Right ventricle myocardium superior (tissue), 1 donor: ENCODE measurements around the gene ARHGAP1. TPM values are rescaled to one million over a fixed set of nuclear protein-coding genes. Genes with fewer than 3 reads are reported as not detected.
"Not testable (repeated sequence)": the region's sequence is repeated elsewhere in the genome, so short reads cannot be mapped to it uniquely, and the experiment has no call there.

Experiments used
- ATAC-seq: fragments of 200-7000 bp; cut with Tn5 transposase; one replicate; pipeline ENCODE4 v1.9.1; 2020; ENCODE audit warnings: mild to moderate bottlenecking; ENCODE audit not compliant: poor library complexity
- DNase-seq: peaks from one replicate; pipeline ENCODE4 v3.0.0-alpha.2; 2020
- intact Hi-C: fragments of 100-400 bp; cut with DNase I; formaldehyde crosslinking; loops from one replicate; pipeline ENCODE4 v1.11.2; 2022
- total RNA-seq: library from RNA; stranded (reverse); fragmentation: NEBNext Ultra II Directional; extraction: Animal tissue kit (Norgen Biotek cat#: 25700); gene quantifications from one replicate; pipeline ENCODE4 v1.2.1, GENCODE V29; 2021
- donor health status: DM: no; HTN: yes; CAD: no; lungs with severe emphysema.

The ARHGAP1 gene
- total RNA-seq, 1 donor from 2014 or later: 60.9 TPM

DNA sequence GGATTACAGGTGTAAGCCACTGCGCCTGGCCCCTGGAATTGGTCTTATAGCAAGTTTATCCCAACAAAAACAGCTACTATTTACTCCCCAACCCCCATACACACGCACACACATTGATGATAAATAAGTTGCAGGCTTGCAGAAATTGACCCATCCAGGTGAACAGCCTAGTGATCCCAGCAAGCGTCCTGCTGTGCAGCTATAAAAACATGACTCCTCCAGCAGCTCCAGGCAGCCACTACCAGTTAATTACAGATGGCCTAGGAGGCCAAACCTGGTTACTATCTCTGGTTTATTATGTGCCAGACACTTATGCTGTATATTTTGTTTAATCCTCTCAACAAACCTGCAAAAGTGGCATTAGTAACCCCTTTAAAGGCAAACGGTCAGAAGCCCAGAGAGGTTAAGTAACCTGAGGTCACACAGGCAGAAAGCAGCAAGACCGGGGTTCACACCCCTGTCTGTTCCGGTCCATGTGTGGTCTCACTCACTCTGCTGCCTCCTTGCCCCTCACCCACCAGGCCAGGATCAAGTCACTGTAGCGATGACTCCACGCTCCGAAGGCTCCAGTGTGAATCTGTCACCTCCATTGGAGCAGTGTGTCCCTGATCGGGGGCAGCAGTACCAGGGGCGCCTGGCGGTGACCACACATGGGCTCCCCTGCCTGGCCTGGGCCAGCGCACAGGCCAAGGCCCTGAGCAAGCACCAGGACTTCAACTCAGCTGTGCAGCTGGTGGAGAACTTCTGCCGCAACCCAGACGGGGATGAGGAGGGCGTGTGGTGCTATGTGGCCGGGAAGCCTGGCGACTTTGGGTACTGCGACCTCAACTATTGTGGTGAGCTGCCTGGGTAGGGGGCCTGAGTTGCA, 25.2 kb upstream of the ARHGAP1 start:
- ATAC-seq (no peak), DNase-seq (no peak)
- intact Hi-C loops: no loop called here

DNA sequence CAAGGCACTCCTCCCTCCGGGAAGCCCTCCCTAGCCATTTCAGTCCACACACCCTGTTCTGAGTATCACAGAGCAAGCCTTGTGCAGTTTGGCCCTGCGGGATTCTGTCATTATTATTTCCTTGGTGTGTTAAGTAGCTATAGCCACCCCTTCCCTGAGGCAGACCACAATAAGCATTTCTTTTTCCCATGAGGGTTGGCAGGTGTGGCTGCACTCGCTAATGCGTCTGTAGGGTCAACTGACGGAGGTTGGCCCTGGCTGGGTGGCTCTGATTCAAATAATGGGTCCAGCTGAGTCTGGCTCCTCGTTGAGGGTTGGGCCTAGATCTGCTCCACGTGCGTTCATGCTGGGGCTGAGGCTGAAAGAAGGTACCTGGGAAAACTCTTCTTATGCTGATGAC, 23.7 kb upstream of the ARHGAP1 start:
- intact Hi-C loops: no loop called here
- DNase-seq (no peak), ATAC-seq (no peak)

DNA sequence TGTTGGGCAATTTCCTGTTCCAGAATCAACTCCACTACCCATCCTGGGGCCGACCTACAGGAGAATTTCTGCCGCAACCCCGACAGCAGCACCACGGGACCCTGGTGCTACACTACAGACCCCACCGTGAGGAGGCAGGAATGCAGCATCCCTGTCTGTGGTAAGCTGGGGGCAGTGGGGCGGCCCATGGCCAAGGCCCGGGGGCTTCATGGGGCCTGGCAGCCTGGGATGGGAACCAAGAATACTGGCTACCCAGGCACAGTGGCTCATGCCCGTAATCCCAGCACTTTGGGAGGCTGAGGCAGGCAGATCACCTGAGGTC, 22.9 kb upstream of the ARHGAP1 start:
- ATAC-seq (no peak), DNase-seq (no peak)
- intact Hi-C loops: no loop called here

DNA sequence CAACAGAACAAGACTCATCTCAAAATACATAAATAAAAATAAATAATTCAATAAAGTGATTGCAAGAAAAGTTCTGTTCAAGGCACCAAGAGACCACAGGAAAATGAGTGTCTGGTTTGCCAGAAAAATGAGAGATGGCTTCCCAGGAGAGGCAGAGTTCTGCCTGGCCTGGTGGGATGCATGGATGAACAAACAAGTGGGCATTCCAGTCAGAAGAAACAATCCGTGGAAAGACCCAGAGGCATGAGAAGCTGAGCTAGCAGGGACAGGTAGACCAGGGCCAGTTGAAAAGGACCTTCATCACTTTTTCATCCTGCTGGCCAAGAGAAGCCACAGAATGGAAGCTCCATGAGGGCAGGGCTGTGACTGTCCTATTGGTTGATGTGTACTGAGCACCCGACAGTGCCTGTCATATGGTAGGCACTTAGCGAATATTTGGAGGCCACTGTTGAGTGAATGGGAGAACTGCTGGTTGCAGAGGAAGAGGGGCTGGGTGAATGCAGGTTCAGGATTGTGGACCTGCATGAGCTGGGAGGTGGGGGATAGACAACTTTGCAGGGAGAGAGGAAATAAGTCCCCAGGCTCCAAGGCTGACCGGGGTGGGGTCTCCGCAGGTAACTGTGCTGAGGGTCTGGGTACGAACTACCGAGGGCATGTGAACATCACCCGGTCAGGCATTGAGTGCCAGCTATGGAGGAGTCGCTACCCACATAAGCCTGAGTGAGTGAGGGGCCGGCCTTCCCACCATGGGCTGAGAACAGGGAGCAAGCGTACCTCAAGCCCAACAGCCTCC, 22.3 kb upstream of the ARHGAP1 start:
- intact Hi-C loops: no loop called here
- ATAC-seq: no peak
- no peak for DNase-seq

DNA sequence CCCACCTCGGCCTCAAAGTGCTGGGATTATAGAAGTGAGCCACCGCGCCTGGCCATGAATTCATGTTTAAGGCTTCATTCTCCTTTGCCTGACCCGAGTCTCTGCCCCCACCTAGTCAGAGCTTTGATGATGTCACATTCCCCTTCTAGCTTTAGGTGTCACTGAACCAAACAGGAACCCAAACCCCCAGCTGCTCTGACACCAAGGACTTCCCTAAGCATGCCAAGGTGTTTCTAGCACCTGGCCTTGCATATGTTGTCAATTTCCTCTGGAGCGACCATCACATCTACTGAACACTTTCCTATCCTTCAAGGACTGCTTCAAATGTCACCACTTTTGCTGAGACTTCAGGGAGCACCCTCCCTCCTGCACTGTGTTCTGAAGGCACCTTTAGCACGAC, 20.9 kb upstream of the ARHGAP1 start:
- intact Hi-C loops: no loop called here
- no peak for ATAC-seq

DNA sequence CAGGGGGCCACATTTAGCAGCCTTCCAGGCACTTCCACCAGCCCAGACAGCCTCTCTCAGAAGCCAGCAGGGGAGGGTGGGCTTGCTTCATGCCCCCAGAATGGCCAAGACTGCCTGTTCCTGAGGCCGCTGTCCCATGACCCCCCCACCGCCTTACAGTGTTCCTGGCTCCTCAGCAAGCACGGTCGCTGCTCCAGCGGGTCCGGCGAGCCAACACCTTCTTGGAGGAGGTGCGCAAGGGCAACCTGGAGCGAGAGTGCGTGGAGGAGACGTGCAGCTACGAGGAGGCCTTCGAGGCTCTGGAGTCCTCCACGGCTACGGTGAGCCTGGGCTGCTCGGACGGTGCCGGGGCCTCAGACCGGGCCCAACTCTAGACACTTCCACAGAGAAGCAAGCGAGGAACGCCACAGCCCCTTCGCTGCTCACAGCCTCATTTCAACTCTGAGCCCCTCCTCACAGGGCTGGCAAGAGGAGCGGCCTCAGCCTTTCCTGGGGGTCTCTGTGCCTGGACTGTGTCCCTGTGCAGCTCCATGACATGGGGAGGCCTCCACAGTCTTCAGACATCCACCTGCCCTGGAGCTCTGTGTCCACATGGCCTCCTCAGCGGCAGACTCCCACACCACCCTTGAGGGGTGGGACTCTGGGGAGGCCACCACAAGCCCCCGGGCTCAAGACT, 19.3 kb upstream of the ARHGAP1 start:
- ATAC-seq (no peak), DNase-seq (no peak)
- intact Hi-C loops: no loop called here

More for the DNA sequence above, 20.9 kb upstream of the ARHGAP1 start:
- no peak for DNase-seq

DNA sequence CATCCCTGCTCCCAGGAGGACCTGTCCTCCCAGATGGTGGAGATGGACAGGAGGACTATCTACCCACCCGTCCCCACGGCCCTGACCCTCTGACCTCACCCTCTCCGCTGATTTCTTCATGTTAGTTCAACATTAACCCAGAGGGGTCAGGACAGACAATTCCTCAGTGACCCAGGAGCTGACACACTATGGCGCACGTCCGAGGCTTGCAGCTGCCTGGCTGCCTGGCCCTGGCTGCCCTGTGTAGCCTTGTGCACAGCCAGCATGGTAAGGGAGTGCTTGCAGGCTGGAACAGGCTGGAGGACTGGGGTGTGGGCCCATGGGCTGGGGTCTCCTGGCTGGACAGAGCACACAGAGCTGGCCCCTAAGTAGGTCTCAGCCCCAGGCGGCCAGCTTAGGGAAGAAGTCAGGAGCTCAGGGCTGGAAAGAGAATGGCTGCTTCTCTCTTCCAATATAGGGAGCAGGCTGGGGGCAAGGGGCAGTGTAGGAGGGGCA, 18.7 kb upstream of the ARHGAP1 start, which contains the start of gene F2:
Gene F2 (plus strand): TSS at position 166 of the 495 bp plus-strand sequence. CDS start 23 bp downstream, at position 189.
- DNase-seq (no peak), ATAC-seq (peak; percentile 27)
- intact Hi-C loops: no loop called here

DNA sequence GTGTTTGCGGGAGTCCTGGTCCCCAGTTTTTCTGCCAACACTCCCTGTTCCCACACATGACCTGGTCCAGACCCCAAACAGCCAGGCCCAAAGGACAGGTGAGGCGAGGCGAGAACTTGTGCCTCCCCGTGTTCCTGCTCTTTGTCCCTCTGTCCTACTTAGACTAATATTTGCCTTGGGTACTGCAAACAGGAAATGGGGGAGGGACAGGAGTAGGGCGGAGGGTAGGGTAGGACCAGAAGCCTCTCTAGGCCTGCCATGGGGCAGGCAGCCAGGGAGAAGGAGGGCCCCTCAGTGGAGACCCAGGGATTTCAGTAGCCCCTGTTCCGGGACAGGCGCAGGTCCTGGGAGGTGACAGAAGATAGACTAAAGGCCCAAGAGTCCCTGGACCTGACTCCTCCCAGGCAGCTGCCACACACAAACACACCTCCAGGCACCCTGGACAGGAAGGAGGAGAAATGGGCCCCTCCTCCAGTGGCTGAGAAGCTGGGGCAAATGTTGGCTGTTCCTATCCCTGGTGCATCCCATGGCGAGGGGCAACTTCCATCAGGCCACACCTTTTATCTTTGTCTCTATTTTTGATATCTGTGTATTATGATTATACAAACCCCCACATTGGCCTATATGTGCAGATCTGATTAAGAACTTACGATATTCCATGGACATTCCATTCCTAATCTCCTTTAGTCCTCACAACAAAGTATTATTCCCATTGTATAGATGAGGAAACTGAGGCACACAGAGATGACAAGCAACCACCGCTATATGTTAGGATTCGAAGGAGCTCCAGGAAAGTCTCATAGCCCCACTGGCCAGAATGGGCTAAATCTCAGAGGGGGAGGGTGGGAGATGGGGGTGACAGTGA, 18.0 kb upstream of the ARHGAP1 start:
- DNase-seq (no peak), ATAC-seq (peak; percentile 42)
- intact Hi-C loops: no loop called here

DNA sequence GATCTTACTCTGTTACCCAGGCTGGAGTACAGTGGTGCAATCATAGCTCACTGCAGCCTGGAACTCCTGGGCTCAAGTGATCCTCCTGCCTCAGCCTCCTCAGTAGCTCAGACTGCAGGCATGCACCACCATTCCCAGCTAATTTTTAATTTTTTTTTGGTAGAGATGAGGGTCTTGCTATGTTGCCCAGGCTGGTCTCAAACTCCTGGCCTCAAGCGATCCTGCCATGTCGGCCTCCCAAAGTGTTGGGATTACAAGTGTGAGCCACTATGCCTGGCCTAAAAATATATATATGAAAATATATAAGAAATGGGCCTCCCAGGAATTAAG, 17.4 kb upstream of the ARHGAP1 start:
- ATAC-seq, intact Hi-C loops, DNase-seq: not testable (repeated sequence)

DNA sequence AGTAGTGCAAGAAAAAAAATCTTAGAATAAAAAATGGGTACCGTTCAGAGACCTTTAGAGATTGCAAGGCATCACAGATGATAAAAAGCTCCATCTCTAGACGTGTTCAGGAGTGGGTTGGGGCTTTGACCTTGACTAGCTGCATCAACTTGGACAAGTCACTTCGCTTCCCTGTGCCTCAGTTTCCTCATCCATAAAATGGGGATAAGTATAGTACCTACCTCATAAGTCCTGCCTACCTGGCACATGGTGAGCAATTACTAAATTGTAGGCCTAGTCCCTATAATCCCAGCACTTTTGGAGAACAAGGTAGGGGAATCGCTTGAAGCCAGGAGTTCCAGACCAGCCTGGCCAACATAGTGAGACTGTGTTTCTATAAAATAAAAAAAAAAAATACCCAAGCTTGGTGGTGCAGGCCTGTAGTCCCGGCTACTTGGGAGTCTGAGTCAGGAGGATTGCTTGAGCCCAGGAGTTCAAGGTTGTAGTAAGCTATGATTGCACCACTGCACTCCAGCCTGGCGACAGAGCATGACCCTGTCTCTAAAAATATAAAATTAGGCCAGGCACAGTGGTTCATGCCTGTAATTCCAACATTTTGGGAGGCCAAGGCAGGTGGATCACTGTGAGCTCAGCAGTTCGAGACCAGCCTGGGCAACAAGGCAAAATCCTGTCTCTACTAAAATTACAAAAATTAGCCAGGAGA, 12.6 kb upstream of the ARHGAP1 start:
- ATAC-seq: no peak
- DNase-seq: no peak
- intact Hi-C loops: no loop called here

DNA sequence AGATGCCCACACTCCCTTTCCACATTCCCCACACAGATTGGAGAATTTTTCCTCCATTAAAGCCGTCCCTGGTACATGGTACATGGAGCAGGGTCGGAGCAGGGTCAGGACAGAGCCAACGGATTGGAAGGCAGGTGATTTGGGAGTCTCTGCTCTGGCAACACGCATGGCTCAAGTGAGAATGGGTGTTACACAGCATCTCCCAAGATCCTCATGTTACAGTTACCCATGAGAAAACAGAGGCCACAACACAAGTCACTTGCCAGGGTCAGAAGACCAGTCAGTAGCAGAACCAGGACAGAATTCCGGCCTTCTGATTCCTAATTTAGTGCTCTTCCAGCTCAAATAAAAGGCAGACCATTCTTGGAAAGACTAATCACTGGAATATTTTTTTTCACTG, 10.9 kb upstream of the ARHGAP1 start:
- intact Hi-C loops: no loop called here
- no peak for DNase-seq
- ATAC-seq: peak; percentile 53

DNA sequence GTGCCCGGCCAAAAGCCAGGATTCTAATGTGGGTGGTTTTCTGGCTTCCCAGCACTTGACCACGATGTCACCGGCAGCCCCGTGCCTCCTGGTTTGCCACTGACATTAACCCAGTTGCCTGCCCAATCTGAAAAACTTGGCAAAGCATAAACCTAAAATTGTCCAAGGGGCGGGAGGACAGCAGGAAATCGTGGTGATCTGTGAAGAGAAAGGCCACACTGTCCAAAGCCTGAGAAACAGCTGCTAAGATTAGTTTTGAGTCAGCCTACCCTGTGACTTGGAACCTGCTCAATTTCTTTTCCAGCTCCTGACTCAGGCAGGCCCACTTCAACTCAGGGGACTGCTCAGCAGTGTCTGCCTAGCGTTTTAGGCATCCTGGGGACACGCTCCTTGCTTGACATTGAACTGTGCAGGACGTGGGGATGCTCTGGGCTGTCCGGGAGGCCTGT, 10.4 kb upstream of the ARHGAP1 start:
- ATAC-seq (peak; percentile 97), DNase-seq (peak; percentile 72)
- intact Hi-C loops: no loop called here

DNA sequence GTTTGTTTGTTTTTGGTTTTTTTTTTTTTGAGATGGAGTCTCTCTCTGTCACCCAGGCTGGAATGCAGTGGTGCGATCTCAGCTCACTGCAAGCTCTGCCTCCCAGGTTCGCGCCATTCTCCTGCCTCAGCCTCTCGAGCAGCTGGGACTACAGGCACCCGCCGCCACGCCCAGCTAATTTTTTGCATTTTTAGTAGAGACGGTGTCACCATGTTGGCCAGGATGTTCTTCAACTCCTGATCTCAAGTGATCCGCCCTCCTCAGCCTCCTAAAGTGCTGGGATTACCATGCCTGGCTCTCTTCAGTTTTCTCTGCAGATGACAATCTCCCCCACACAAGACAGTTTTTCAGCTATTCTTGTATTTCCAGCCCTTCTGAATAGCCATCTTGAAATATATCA, 8.9 kb upstream of the ARHGAP1 start:
- intact Hi-C loops: not testable (repeated sequence)

DNA sequence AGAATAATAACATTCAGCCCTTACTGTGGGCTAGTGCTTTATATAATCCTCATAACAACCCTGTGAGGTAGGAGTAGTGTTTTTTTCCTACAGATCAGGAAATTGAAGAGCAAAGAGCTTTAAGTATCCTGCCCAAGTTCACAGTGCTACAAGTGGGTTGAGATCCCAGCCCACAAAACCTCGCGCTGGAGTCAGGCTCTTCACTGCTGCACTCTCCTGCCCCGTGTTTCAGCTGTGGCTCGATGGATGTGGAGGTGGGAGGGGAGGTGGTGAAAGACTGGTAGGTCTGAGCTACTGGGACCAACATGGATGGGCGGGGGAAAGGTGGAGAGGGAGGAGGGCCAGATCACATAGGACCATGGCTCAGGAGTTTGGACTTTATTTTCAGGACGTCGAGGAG, 6.5 kb upstream of the ARHGAP1 start:
- intact Hi-C loops: no loop called here
- ATAC-seq (no peak), DNase-seq (no peak)

More for the DNA sequence above, 8.9 kb upstream of the ARHGAP1 start:
- not testable (repeated sequence) for DNase-seq, ATAC-seq

DNA sequence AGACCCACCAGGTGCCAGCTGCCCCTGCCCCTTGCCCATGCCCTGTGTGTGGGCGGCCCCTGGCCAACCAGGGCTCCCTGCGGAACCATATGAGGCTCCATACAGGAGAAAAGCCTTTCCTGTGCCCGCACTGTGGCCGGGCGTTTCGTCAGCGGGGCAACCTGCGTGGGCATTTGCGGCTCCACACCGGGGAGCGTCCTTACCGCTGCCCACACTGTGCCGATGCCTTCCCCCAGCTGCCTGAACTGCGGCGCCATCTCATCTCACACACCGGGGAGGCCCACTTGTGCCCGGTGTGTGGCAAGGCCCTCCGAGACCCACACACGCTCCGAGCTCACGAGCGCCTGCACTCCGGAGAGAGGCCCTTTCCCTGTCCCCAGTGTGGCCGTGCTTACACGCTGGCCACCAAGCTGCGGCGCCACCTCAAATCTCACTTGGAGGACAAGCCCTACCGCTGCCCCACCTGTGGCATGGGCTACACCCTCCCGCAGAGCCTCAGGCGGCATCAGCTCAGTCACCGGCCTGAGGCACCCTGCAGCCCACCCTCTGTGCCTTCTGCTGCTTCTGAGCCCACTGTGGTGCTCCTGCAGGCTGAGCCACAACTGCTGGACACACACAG, 4.8 kb upstream of the ARHGAP1 start:
- intact Hi-C loops: no loop called here
- DNase-seq: no peak
- no peak for ATAC-seq

DNA sequence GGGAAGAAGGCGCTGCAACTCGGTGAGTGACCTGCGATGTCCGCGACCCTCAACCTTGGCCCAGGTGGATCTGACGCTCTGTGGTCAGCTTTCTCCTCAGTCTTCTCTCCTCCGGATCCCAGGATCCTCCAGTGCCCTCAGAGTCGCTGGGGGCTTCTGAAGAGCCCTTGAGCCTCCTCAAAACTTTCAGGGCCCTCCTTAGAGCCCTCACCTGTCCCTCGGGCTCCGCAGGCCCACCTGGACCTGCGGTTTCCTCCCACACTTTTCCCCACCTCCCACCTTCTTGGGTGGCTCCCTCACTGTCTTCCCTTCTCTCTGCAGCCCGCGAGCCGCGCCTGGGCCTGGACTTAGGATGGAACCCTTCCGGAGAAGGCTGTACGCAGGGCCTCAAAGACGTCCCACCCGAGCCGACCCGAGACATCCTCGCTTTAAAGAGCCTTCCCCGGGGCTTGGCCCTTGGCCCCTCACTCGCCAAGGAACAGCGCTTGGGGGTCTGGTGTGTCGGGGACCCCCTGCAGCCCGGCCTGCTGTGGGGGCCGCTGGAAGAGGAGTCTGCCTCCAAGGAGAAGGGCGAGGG, 747 bp upstream of the ARHGAP1 start:
- intact Hi-C loops: no loop called here
- no peak for ATAC-seq
- DNase-seq: no peak

DNA sequence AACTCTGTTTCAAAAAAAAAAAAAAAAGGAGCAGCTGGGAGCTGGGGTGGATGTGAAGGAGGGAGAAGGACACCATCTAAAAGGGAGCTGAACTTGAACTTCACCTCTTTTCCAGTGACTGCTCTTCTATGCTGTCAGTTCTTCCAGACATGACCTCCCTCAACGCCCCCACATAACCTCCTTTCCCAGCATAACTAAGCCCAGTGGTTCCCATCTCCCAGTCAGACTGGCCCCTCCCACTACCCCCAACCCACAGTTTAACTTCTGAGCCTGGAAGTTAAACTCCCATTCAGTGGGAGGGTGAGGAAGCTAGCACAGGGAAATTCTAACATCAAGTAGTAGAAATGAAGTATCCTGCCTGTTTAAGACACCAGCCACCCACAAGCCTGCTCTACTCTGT, 1.8 kb downstream of the ARHGAP1 start:
- no peak for ATAC-seq
- no peak for DNase-seq
- intact Hi-C loops: loop anchor here (10.0 kb wide), 1 partner anchor 84 kb away; the partner anchor contains the start of genes ATG13 and HARBI1
